Liver (tissue), 9 donors: ENCODE data around the gene RMND5A. TPM values are rescaled to one million over a fixed set of nuclear protein-coding genes. Genes with fewer than 3 reads are reported as not detected.
A peak's percentile ranks its signal among the peaks of the same experiment; 100 is the strongest.

ENCODE experiments used
- DNase-seq: peaks from one replicate; pipeline ENCODE4 v3.0.0-alpha.2; 2017; ENCODE audit warnings: low spot score
- H3K27ac ChIP-seq, 2 donors: one replicate each; pipeline ENCODE4 v1.7.0; 2013; ENCODE audit warnings: inconsistent platforms in 2 of 2, low read length in 2 of 2, control low read depth in 1 of 2, low read depth in 1 of 2, mild to moderate bottlenecking in 1 of 2
- H3K27me3 ChIP-seq, 4 donors: one replicate each; pipeline versions ENCODE4 v1.6.1 to v1.7.0; 2013; ENCODE audit warnings: low read length in 3 of 4, inconsistent platforms in 1 of 4, mild to moderate bottlenecking in 1 of 4, moderate library complexity in 1 of 4; ENCODE audit not compliant: control insufficient read depth in 4 of 4, insufficient read depth in 4 of 4
- H3K36me3 ChIP-seq, 4 donors: one replicate each; pipeline versions ENCODE4 v1.6.1 to v1.7.0; 2013; ENCODE audit warnings: low read length in 3 of 4, mild to moderate bottlenecking in 3 of 4, low read depth in 1 of 4, moderate library complexity in 1 of 4; ENCODE audit not compliant: control insufficient read depth in 4 of 4, insufficient read depth in 3 of 4
- H3K4me1 ChIP-seq, 4 donors: one replicate each; pipeline versions ENCODE4 v1.6.1 to v1.7.0; 2013; ENCODE audit warnings: low read length in 3 of 4, mild to moderate bottlenecking in 3 of 4, moderate library complexity in 1 of 4; ENCODE audit not compliant: control insufficient read depth in 4 of 4, insufficient read depth in 4 of 4
- H3K4me3 ChIP-seq, 3 donors: one replicate each; pipeline versions ENCODE4 v1.6.1 to v1.7.0; 2013; ENCODE audit warnings: low read length in 3 of 3, control low read depth in 1 of 3, low read depth in 1 of 3, mild to moderate bottlenecking in 1 of 3
- H3K9ac ChIP-seq, 2 donors: one replicate each; pipeline ENCODE4 v1.7.0; 2013; ENCODE audit warnings: low read length in 2 of 2, mild to moderate bottlenecking in 2 of 2, moderate library complexity in 2 of 2, control low read depth in 1 of 2, low read depth in 1 of 2
- H3K9me3 ChIP-seq, 4 donors: one replicate each; pipeline versions ENCODE4 v1.6.1 to v1.7.0; 2013; ENCODE audit warnings: low read length in 3 of 4; ENCODE audit not compliant: control insufficient read depth in 4 of 4
- EGR1 ChIP-seq, 2 donors: IDR thresholded peaks; 2 replicates each; pipeline ENCODE4 v1.6.1; 2016 to 2018; ENCODE audit warnings: antibody characterized with exemption in 2 of 2, low read depth in 2 of 2
- FOXA1 ChIP-seq: IDR thresholded peaks from 2 replicates; pipeline ENCODE4 v1.6.1; 2016; ENCODE audit warnings: antibody characterized with exemption
- GABPA ChIP-seq, 2 donors: IDR thresholded peaks in 1 of 2; conservative IDR thresholded peaks in 1 of 2; 2 replicates each; pipeline ENCODE4 v1.6.1; 2016; ENCODE audit warnings: antibody characterized with exemption in 2 of 2, mild to moderate bottlenecking in 1 of 2, moderate library complexity in 1 of 2
- HNF4A ChIP-seq, 2 donors: conservative IDR thresholded peaks; 2 replicates each; pipeline ENCODE4 v1.6.1; 2016; ENCODE audit warnings: antibody characterized with exemption in 2 of 2, mild to moderate bottlenecking in 2 of 2
- HNF4G ChIP-seq: IDR thresholded peaks from 2 replicates; pipeline ENCODE4 v1.6.1; 2016; ENCODE audit warnings: antibody characterized with exemption
- NR2F2 ChIP-seq: IDR thresholded peaks from 2 replicates; pipeline ENCODE4 v1.6.1; 2016; ENCODE audit warnings: antibody characterized with exemption
- RAD21 ChIP-seq, 2 donors: IDR thresholded peaks; 2 replicates each; pipeline ENCODE4 v1.6.1; 2016; ENCODE audit warnings: antibody characterized with exemption in 2 of 2, mild to moderate bottlenecking in 2 of 2
- RXRA ChIP-seq, 2 donors: IDR thresholded peaks; 2 replicates each; pipeline ENCODE4 v1.6.1; 2017 to 2018; ENCODE audit warnings: antibody characterized with exemption in 2 of 2, mild to moderate bottlenecking in 1 of 2
- SP1 ChIP-seq: IDR thresholded peaks from 2 replicates; pipeline ENCODE4 v1.6.1; 2018; ENCODE audit warnings: antibody characterized with exemption, mild to moderate bottlenecking
- TAF1 ChIP-seq: conservative IDR thresholded peaks from 2 replicates; pipeline ENCODE4 v1.6.1; 2016; ENCODE audit warnings: antibody characterized with exemption, mild to moderate bottlenecking
- YY1 ChIP-seq: IDR thresholded peaks from 2 replicates; pipeline ENCODE4 v1.6.1; 2016; ENCODE audit warnings: antibody characterized with exemption, mild to moderate bottlenecking
- WGBS: extraction: QIAGEN DNeasy Blood & Tissue Kit; methylation state at CpG from one replicate; pipeline ENCODE4 v1.1.7; 2013; 5-methylcytosine and 5-hydroxymethylcytosine counted together
- polyA plus RNA-seq, 2 donors: library from polyadenylated mRNA; stranded (reverse) in 1 of 2; unstranded in 1 of 2; fragments of 200-250 nt in 1 of 2; fragments of >200 nt in 1 of 2; fragmentation: Nextera tagmentation in 1 of 2; extraction: Ambion mirVana in 1 of 2; gene quantifications; one replicate each; pipeline versions ENCODE4 v1.2.1 to v1.2.3, GENCODE V29; 2013 to 2015
- total RNA-seq, 2 donors: library from RNA; depleted of rRNA; stranded (reverse); fragments of >200 nt; gene quantifications; one replicate each; pipeline ENCODE4 v1.2.3, GENCODE V29; 2014
- TF ChIP-seq, protein P1 (sequence below): IDR thresholded peaks from 2 replicates; pipeline ENCODE4 v1.6.1; 2016; ENCODE audit warnings: antibody characterized with exemption
- TF ChIP-seq, protein P2 (sequence below): IDR thresholded peaks from 2 replicates; pipeline ENCODE4 v1.6.1; 2016; ENCODE audit warnings: antibody characterized with exemption
- TF ChIP-seq, protein P3 (sequence below): fragments of 150-350 bp; IDR thresholded peaks from 2 replicates; pipeline ENCODE4 v1.5.1; 2017; ENCODE audit warnings: improper control_type of control experiment, low read depth, low read length; ENCODE audit not compliant: missing input control
- TF ChIP-seq, protein P4 (sequence below): IDR thresholded peaks from 2 replicates; pipeline ENCODE4 v1.6.1; 2016; ENCODE audit warnings: antibody characterized with exemption
- TF ChIP-seq, protein P5 (sequence below): IDR thresholded peaks from 2 replicates; pipeline ENCODE4 v1.6.1; 2016; ENCODE audit warnings: antibody characterized with exemption, mild to moderate bottlenecking
- donor health status: healthy.
- donor health status: healthy.
- donor health status: healthy.
- donor health status: healthy.
- donor health status: healthy.

RMND5A gene
- total and polyA plus RNA-seq, 4 donors: 8.8 to 74.5 (median 29.2) TPM

DNA sequence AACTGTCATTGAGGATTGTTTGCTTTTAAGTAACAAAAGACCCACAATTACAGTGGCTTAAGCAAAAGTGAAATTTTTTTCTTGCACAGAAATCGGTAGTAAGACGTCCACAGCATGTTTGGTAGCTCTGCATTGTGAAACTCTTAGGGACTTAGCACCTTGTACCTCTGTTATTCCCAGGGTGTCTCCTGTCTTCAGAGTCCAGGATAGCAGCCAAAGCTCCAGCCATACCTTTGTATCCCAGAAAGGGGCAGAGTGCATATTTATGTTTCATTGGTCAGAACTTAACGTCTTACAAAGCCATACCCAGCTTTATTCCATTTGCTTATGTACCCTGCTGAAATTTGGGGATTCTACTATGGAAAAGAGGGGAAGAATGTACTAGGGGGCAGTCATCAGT, 32.8 kb downstream of the RMND5A start:
- H3K4me1 ChIP-seq: no peaks in the 10 kb centered on the region
- peaks cover 0 to 5% (median 1%) of the 10 kb centered on the region in 4 donors for H3K9me3 ChIP-seq
- H3K4me3 ChIP-seq: no peak overlapping the region
- 83% methylated on average over 3 of the region's 3 CpGs for WGBS
- H3K27ac ChIP-seq: no peak overlapping the region
- H3K27me3 ChIP-seq: no peaks in the 10 kb centered on the region
- no peak for DNase-seq
- H3K36me3 ChIP-seq: peaks cover 6 to 36% (median 15%) of the 10 kb centered on the region in 4 donors
- TF ChIP-seq GABPA (IDR thresholded peaks at IDR 0.05 in 1 of 2, conservative IDR thresholded peaks at IDR 0.05 in 1 of 2) (no peak), HNF4A (conservative IDR thresholded peaks at IDR 0.05) (peak in 1 of 2 donors; percentile 5)
- H3K9ac ChIP-seq: no peak overlapping the region

DNA sequence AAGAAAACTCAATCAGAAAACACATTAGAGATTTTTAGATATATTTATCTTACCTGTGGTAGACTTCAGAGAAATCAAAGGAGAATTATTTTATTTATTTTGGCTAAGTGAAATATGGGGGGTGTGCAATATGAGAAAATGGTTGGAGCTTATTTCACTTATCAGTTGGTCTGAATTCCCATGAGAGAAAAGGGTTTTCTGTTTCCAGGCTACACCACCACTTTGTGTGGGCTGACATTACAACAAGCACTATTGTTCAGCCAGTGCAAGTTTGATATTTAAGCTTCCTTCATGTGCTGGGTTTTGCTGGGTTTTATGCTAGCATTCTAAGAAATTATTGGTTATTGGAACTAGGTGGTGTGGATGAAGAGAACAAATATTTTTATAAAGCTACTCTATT, 33.5 kb downstream of the RMND5A start:
- H3K9ac ChIP-seq: no peak overlapping the region
- peaks cover 0 to 5% (median 1%) of the 10 kb centered on the region in 4 donors for H3K9me3 ChIP-seq
- no peak for DNase-seq
- H3K4me1 ChIP-seq: no peaks in the 10 kb centered on the region
- H3K27ac ChIP-seq: no peak overlapping the region
- peaks cover 6 to 36% (median 15%) of the 10 kb centered on the region in 4 donors for H3K36me3 ChIP-seq
- H3K4me3 ChIP-seq: no peak overlapping the region
- H3K27me3 ChIP-seq: no peaks in the 10 kb centered on the region
- TF ChIP-seq GABPA (IDR thresholded peaks at IDR 0.05 in 1 of 2, conservative IDR thresholded peaks at IDR 0.05 in 1 of 2): no peak
- TF ChIP-seq, protein P1, sequence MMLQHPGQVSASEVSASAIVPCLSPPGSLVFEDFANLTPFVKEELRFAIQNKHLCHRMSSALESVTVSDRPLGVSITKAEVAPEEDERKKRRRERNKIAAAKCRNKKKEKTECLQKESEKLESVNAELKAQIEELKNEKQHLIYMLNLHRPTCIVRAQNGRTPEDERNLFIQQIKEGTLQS: no peak
- TF ChIP-seq, protein P2, sequence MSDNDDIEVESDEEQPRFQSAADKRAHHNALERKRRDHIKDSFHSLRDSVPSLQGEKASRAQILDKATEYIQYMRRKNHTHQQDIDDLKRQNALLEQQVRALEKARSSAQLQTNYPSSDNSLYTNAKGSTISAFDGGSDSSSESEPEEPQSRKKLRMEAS: no peak

DNA sequence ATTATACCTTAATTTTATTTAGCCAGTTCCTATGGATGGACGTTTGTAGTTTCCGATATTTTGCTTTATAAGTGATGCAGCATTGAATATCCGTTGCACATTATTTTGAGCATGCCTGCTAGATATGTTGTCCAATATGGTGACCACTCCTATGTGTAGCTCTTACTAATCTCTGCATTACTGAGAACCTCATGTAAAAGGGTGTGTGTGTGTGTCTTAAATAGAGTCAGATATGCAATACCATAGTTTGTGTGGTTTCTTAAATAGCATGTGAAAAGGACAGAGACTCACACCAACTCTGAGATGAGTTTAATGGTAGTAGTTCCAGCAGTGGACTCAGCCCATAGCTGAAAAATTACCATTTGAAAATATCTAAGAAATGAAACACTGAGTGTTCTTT, 38.3 kb downstream of the RMND5A start:
- H3K27ac ChIP-seq: no peak overlapping the region
- no peak for DNase-seq
- no peak overlapping the region for H3K9ac ChIP-seq
- H3K36me3 ChIP-seq: peaks cover 2 to 35% (median 4%) of the 10 kb centered on the region in 4 donors
- H3K4me3 ChIP-seq: no peak overlapping the region
- 97% methylated on average over 3 of the region's 3 CpGs for WGBS
- no peaks in the 10 kb centered on the region for H3K27me3 ChIP-seq
- no peaks in the 10 kb centered on the region for H3K9me3 ChIP-seq
- H3K4me1 ChIP-seq: no peaks in the 10 kb centered on the region
- no peak for TF ChIP-seq HNF4G

DNA sequence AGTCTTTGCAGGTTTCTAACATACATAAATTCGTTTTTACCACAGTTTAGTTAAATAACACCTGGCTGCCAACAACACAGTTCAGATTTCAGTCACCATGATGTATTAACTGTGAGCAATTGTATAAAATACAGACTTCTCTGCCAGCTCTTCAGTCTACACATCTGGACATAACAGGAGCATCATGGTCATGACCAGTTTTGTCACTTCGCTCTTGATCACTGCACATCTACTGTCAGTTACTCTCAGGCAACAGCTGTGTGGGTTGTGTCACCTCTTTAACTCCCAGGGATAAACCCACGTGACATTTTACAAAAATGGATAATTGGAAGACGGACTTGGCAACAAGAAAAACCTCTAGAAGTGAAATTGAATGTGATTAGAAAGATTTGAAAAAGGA, 40.3 kb downstream of the RMND5A start:
- WGBS: 89% methylated on average over 4 of the region's 4 CpGs
- TF ChIP-seq YY1 (no peak), NR2F2 (no peak), RAD21 (IDR thresholded peaks at IDR 0.05) (no peak), HNF4G (no peak), RXRA (IDR thresholded peaks at IDR 0.05) (no peak), SP1 (no peak), TAF1 (no peak), FOXA1 (no peak), HNF4A (conservative IDR thresholded peaks at IDR 0.05) (no peak), EGR1 (IDR thresholded peaks at IDR 0.05; ENCODE audit: low read depth in 2 of 2) (no peak)
- TF ChIP-seq, protein P3, sequence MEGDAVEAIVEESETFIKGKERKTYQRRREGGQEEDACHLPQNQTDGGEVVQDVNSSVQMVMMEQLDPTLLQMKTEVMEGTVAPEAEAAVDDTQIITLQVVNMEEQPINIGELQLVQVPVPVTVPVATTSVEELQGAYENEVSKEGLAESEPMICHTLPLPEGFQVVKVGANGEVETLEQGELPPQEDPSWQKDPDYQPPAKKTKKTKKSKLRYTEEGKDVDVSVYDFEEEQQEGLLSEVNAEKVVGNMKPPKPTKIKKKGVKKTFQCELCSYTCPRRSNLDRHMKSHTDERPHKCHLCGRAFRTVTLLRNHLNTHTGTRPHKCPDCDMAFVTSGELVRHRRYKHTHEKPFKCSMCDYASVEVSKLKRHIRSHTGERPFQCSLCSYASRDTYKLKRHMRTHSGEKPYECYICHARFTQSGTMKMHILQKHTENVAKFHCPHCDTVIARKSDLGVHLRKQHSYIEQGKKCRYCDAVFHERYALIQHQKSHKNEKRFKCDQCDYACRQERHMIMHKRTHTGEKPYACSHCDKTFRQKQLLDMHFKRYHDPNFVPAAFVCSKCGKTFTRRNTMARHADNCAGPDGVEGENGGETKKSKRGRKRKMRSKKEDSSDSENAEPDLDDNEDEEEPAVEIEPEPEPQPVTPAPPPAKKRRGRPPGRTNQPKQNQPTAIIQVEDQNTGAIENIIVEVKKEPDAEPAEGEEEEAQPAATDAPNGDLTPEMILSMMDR: no peak
- TF ChIP-seq, protein P4, sequence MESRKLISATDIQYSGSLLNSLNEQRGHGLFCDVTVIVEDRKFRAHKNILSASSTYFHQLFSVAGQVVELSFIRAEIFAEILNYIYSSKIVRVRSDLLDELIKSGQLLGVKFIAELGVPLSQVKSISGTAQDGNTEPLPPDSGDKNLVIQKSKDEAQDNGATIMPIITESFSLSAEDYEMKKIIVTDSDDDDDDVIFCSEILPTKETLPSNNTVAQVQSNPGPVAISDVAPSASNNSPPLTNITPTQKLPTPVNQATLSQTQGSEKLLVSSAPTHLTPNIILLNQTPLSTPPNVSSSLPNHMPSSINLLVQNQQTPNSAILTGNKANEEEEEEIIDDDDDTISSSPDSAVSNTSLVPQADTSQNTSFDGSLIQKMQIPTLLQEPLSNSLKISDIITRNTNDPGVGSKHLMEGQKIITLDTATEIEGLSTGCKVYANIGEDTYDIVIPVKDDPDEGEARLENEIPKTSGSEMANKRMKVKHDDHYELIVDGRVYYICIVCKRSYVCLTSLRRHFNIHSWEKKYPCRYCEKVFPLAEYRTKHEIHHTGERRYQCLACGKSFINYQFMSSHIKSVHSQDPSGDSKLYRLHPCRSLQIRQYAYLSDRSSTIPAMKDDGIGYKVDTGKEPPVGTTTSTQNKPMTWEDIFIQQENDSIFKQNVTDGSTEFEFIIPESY: no peak
- TF ChIP-seq, protein P1: no peak
- TF ChIP-seq, protein P5, sequence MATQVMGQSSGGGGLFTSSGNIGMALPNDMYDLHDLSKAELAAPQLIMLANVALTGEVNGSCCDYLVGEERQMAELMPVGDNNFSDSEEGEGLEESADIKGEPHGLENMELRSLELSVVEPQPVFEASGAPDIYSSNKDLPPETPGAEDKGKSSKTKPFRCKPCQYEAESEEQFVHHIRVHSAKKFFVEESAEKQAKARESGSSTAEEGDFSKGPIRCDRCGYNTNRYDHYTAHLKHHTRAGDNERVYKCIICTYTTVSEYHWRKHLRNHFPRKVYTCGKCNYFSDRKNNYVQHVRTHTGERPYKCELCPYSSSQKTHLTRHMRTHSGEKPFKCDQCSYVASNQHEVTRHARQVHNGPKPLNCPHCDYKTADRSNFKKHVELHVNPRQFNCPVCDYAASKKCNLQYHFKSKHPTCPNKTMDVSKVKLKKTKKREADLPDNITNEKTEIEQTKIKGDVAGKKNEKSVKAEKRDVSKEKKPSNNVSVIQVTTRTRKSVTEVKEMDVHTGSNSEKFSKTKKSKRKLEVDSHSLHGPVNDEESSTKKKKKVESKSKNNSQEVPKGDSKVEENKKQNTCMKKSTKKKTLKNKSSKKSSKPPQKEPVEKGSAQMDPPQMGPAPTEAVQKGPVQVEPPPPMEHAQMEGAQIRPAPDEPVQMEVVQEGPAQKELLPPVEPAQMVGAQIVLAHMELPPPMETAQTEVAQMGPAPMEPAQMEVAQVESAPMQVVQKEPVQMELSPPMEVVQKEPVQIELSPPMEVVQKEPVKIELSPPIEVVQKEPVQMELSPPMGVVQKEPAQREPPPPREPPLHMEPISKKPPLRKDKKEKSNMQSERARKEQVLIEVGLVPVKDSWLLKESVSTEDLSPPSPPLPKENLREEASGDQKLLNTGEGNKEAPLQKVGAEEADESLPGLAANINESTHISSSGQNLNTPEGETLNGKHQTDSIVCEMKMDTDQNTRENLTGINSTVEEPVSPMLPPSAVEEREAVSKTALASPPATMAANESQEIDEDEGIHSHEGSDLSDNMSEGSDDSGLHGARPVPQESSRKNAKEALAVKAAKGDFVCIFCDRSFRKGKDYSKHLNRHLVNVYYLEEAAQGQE: no peak
- no peak overlapping the region for H3K4me3 ChIP-seq
- no peak overlapping the region for H3K9ac ChIP-seq
- H3K27me3 ChIP-seq: no peaks in the 10 kb centered on the region
- DNase-seq: no peak
- peaks cover 0 to 19% (median 1%) of the 10 kb centered on the region in 4 donors for H3K36me3 ChIP-seq
- H3K9me3 ChIP-seq: no peaks in the 10 kb centered on the region
- no peak overlapping the region for H3K27ac ChIP-seq
- H3K4me1 ChIP-seq: no peaks in the 10 kb centered on the region
